ENCODE measurements around the gene RASSF7. TPM values are rescaled to one million over a fixed set of nuclear protein-coding genes. Genes with fewer than 3 reads are reported as not detected.

RASSF7 gene
- total and polyA plus RNA-seq, 10 of the 15 experiments (the other 5 are each of a cell fraction or from before 2014, with no cell fraction given) = 0.39 to 29.7 (median 13.2) TPM

DNA sequence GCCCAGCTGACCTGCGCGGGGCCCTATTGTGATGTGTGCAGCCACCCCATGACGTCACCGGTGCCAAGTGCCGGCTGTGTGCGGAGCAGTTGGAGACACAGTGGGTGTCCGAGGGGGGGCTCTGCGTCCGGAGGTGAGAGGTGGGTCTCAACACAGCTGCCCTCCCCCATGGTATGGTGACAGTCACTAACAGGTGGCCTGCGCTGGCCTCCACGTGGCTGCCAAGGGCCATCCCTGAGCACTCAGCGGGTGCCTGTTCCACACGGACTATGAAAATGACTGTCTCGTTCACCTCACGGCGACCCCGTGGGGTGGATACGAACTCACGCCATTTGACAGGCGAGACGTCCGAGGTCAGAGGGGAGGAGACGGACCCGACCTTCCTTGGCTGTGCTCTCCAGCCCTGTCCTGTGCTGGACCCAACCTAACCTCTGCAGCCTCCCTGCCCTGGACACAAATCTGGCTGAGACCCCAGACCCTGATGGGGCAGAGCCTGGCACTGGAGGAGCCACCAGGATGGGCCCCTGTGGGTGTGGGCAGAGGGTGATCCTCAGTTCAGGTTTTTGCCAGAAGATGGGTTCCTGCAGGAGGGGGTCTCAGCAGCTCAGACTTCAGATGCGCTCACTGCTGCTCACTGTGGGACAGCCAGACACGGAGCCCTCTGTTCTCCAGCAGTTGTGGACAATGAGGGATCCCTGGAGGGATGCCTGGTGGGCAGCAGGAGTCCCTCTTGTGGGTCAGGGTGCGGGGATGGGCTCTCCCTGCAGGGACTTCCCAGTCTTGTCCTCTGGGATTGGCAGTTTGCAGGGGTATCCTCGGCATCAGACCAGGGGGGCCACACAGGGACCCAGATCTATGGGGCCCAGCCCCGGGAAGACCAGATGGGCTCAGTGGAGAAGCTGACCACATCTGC, 31.7 kb upstream of the RASSF7 start:
- no peak overlapping the region for H3K27ac ChIP-seq (ENCODE audit: control insufficient read depth, insufficient read depth)
- no peak overlapping the region for H3K4me3 ChIP-seq
- BruUV-seq (replicated peaks) = no TSS peak
- H3K9me3 ChIP-seq (replicated peaks; ENCODE audit: control insufficient read depth, insufficient read depth, low read length) = no peaks in the 10 kb centered on the region
- FAIRE-seq (no peak), ATAC-seq (no peak), DNase-seq (ENCODE audit: low read depth, low spot score) (no peak)
- H3K27me3 ChIP-seq (replicated peaks in 1 of 2; ENCODE audit: control insufficient read depth in 2 of 2, insufficient read depth in 2 of 2, low read length in 1 of 2) = no peaks in the 10 kb centered on the region
- H4K20me1 ChIP-seq (ENCODE audit: control insufficient read depth, insufficient read depth) = no peaks in the 10 kb centered on the region
- H3K36me3 ChIP-seq (ENCODE audit: control insufficient read depth in 2 of 2, insufficient read depth in 2 of 2, low read length in 1 of 2) = peaks cover 0 to 12% of the 10 kb centered on the region in 2 experiments; a peak in 3 of 4 replicates
- H3K4me1 ChIP-seq (ENCODE audit: control insufficient read depth, insufficient read depth, low read length) = peaks cover 4% of the 10 kb centered on the region
- ChIA-PET SMC1A (ENCODE audit: uncharacterized antibody, unreplicated experiment) (no interaction called here), POLR2A (no interaction called here), CTCF (no interaction called here), RAD21 (ENCODE audit: unreplicated experiment) (no interaction called here)
- intact Hi-C loops (cut with micrococcal nuclease; ENCODE audit: unreplicated experiment) (no loop called here), in situ Hi-C loops (cut with MboI) (no loop called here)
- WGBS (ENCODE audit: insufficient coverage, insufficient replicate concordance, low lambda C conversion rate, missing lambda C conversion rate) = 66% methylated on average over 27 of the region's 29 CpGs
- H3K79me2 ChIP-seq (ENCODE audit: control insufficient read depth, insufficient read depth, low read length) = peaks cover 8% of the 10 kb centered on the region
- no peak overlapping the region for H3K9ac ChIP-seq (ENCODE audit: control insufficient read depth, insufficient read depth, low read length)
- no peak overlapping the region for H3K4me2 ChIP-seq (ENCODE audit: control insufficient read depth, insufficient read depth)
- TF ChIP-seq ZBED1 (IDR thresholded peaks at IDR 0.05; ENCODE audit: borderline replicate concordance) (no peak), TBL1XR1 (IDR thresholded peaks at IDR 0.05; ENCODE audit: low read depth, low read length) (no peak)
- TF ChIP-seq, protein P1, sequence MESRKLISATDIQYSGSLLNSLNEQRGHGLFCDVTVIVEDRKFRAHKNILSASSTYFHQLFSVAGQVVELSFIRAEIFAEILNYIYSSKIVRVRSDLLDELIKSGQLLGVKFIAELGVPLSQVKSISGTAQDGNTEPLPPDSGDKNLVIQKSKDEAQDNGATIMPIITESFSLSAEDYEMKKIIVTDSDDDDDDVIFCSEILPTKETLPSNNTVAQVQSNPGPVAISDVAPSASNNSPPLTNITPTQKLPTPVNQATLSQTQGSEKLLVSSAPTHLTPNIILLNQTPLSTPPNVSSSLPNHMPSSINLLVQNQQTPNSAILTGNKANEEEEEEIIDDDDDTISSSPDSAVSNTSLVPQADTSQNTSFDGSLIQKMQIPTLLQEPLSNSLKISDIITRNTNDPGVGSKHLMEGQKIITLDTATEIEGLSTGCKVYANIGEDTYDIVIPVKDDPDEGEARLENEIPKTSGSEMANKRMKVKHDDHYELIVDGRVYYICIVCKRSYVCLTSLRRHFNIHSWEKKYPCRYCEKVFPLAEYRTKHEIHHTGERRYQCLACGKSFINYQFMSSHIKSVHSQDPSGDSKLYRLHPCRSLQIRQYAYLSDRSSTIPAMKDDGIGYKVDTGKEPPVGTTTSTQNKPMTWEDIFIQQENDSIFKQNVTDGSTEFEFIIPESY (IDR thresholded peaks at IDR 0.05) = no peak
- TF ChIP-seq, protein P2, sequence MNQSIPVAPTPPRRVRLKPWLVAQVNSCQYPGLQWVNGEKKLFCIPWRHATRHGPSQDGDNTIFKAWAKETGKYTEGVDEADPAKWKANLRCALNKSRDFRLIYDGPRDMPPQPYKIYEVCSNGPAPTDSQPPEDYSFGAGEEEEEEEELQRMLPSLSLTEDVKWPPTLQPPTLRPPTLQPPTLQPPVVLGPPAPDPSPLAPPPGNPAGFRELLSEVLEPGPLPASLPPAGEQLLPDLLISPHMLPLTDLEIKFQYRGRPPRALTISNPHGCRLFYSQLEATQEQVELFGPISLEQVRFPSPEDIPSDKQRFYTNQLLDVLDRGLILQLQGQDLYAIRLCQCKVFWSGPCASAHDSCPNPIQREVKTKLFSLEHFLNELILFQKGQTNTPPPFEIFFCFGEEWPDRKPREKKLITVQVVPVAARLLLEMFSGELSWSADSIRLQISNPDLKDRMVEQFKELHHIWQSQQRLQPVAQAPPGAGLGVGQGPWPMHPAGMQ (IDR thresholded peaks at IDR 0.05; ENCODE audit: borderline replicate concordance) = no peak
- H2AFZ ChIP-seq (ENCODE audit: control insufficient read depth, low read depth, low read length) = no peak overlapping the region

All from GM12878 (cell line).